ENCODE data around the gene IGF1R. TPM values are rescaled to one million over a fixed set of nuclear protein-coding genes. Genes with fewer than 3 reads are reported as not detected.
A peak's percentile ranks its signal among the peaks of the same experiment; 100 is the strongest.
"Not testable (repeated sequence)": the region's sequence is repeated elsewhere in the genome, so short reads cannot be mapped to it uniquely, and the experiment has no call there.

IGF1R gene
- total RNA-seq, 2 experiments from 2014 or later, result 26.3 to 43.7 TPM

GRCh38 chr15:98955961-98956723, 307.8 kb downstream of the IGF1R start:
- ATAC-seq (no peak), DNase-seq (no peak)
- peaks cover 35% of the 10 kb centered on the region for H3K36me3 Mint-ChIP-seq (ENCODE audit: low read depth)
- POLR2A ChIA-PET, result no interaction called here
- intact Hi-C loops (cut with DNase I, micrococcal nuclease), result loop anchor here in 1 of 2 experiments (10.0 kb wide), 1 partner anchor 99 kb away; no protein-coding TSS in a partner anchor
- H3K27ac Mint-ChIP-seq, result no peak overlapping the region
- H3K4me1 Mint-ChIP-seq, result peaks cover 17% of the 10 kb centered on the region
- no peak overlapping the region for H3K4me3 Mint-ChIP-seq
- H3K27me3 Mint-ChIP-seq, result no peaks in the 10 kb centered on the region
- CTCF ChIA-PET, result no interaction called here
- H3K9me3 Mint-ChIP-seq (ENCODE audit: low read depth), result peaks cover 1% of the 10 kb centered on the region

GRCh38 chr15:98956796-98957553, 308.6 kb downstream of the IGF1R start:
- H3K9me3 Mint-ChIP-seq (ENCODE audit: low read depth), result peaks cover 8% of the 10 kb centered on the region
- H3K4me1 Mint-ChIP-seq, result peaks cover 15% of the 10 kb centered on the region
- ATAC-seq (no peak), DNase-seq (no peak)
- H3K36me3 Mint-ChIP-seq (ENCODE audit: low read depth), result peaks cover 43% of the 10 kb centered on the region
- intact Hi-C loops (cut with DNase I, micrococcal nuclease), result loop anchor here in 1 of 2 experiments (10.0 kb wide), 1 partner anchor 98 kb away; no protein-coding TSS in a partner anchor
- H3K4me3 Mint-ChIP-seq, result no peak overlapping the region
- no peak overlapping the region for H3K27ac Mint-ChIP-seq
- POLR2A ChIA-PET, result no interaction called here
- no peaks in the 10 kb centered on the region for H3K27me3 Mint-ChIP-seq
- CTCF ChIA-PET, result no interaction called here

GRCh38 chr15:98957655-98958054, 309.3 kb downstream of the IGF1R start:
- H3K9me3 Mint-ChIP-seq (ENCODE audit: low read depth), result peaks cover 8% of the 10 kb centered on the region
- ChIA-PET CTCF (no interaction called here), POLR2A (no interaction called here)
- intact Hi-C loops (cut with DNase I, micrococcal nuclease), result loop anchor here in 1 of 2 experiments (10.0 kb wide), 1 partner anchor 97 kb away; no protein-coding TSS in a partner anchor
- H3K4me1 Mint-ChIP-seq, result peaks cover 8% of the 10 kb centered on the region
- no peak overlapping the region for H3K4me3 Mint-ChIP-seq
- no peak for ATAC-seq
- no peak overlapping the region for H3K27ac Mint-ChIP-seq
- DNase-seq, result no peak
- peaks cover 50% of the 10 kb centered on the region for H3K36me3 Mint-ChIP-seq (ENCODE audit: low read depth)
- H3K27me3 Mint-ChIP-seq, result no peaks in the 10 kb centered on the region

- Mint-ChIP-seq H3K9me3 (ENCODE audit: low read depth) (peaks cover 8% of the 10 kb centered on the region), H3K27ac (no peak overlapping the region), H3K4me1 (peaks cover 4% of the 10 kb centered on the region), H3K4me3 (no peak overlapping the region), H3K36me3 (ENCODE audit: low read depth) (peaks cover 51% of the 10 kb centered on the region), H3K27me3 (no peaks in the 10 kb centered on the region)
- no peak for ATAC-seq
- CTCF ChIA-PET, result no interaction called here
- intact Hi-C loops (cut with DNase I, micrococcal nuclease), result loop anchor here in 1 of 2 experiments (10.0 kb wide), 1 partner anchor 97 kb away; no protein-coding TSS in a partner anchor
- POLR2A ChIA-PET, result no interaction called here
- DNase-seq, result no peak
Observed at GRCh38 chr15:98958076-98958475, 309.7 kb downstream of the IGF1R start.

- intact Hi-C loops (cut with DNase I, micrococcal nuclease), result loop anchor here in 1 of 2 experiments (10.0 kb wide), 1 partner anchor 96 kb away; no protein-coding TSS in a partner anchor
- Mint-ChIP-seq H3K4me1 (no peaks in the 10 kb centered on the region), H3K36me3 (ENCODE audit: low read depth) (peaks cover 58% of the 10 kb centered on the region), H3K27me3 (no peaks in the 10 kb centered on the region), H3K27ac (peak overlapping the region; percentile 6), H3K9me3 (ENCODE audit: low read depth) (peaks cover 8% of the 10 kb centered on the region), H3K4me3 (no peak overlapping the region)
- POLR2A ChIA-PET, result no interaction called here
- DNase-seq (no peak), ATAC-seq (no peak)
- CTCF ChIA-PET, result no interaction called here
Observed at GRCh38 chr15:98958918-98959639, 310.7 kb downstream of the IGF1R start.

- Mint-ChIP-seq H3K4me3 (no peak overlapping the region), H3K4me1 (no peaks in the 10 kb centered on the region), H3K9me3 (ENCODE audit: low read depth) (peaks cover 8% of the 10 kb centered on the region), H3K27ac (no peak overlapping the region), H3K36me3 (ENCODE audit: low read depth) (peaks cover 60% of the 10 kb centered on the region), H3K27me3 (no peaks in the 10 kb centered on the region)
- intact Hi-C loops (cut with DNase I, micrococcal nuclease), result loop anchor here in 1 of 2 experiments (10.0 kb wide), 1 partner anchor 95 kb away; no protein-coding TSS in a partner anchor
- DNase-seq (no peak), ATAC-seq (no peak)
- CTCF ChIA-PET, result no interaction called here
- POLR2A ChIA-PET, result no interaction called here
Observed at GRCh38 chr15:98959640-98960007, 311.3 kb downstream of the IGF1R start.

- intact Hi-C loops (cut with DNase I, micrococcal nuclease), result no loop called here
- Mint-ChIP-seq H3K9me3 (ENCODE audit: low read depth) (peaks cover 8% of the 10 kb centered on the region), H3K4me3 (no peak overlapping the region), H3K4me1 (no peaks in the 10 kb centered on the region), H3K27ac (no peak overlapping the region), H3K36me3 (ENCODE audit: low read depth) (peaks cover 60% of the 10 kb centered on the region), H3K27me3 (no peaks in the 10 kb centered on the region)
- ChIA-PET CTCF (no interaction called here), POLR2A (no interaction called here)
- no peak for ATAC-seq
- DNase-seq, result no peak
Observed at GRCh38 chr15:98960555-98961050, 312.3 kb downstream of the IGF1R start.

- no peak for ATAC-seq
- ChIA-PET CTCF (interaction anchor here (0.8 kb wide), 1 partner anchor 36 kb away, joined by 3 read pairs; no protein-coding TSS in a partner anchor), POLR2A (no interaction called here)
- intact Hi-C loops (cut with DNase I, micrococcal nuclease), result no loop called here
- H3K9me3 Mint-ChIP-seq (ENCODE audit: low read depth), result peaks cover 8% of the 10 kb centered on the region
- no peak for DNase-seq
- no peak overlapping the region for H3K27ac Mint-ChIP-seq
- no peaks in the 10 kb centered on the region for H3K27me3 Mint-ChIP-seq
- H3K36me3 Mint-ChIP-seq (ENCODE audit: low read depth), result peaks cover 49% of the 10 kb centered on the region
- no peak overlapping the region for H3K4me3 Mint-ChIP-seq
- no peaks in the 10 kb centered on the region for H3K4me1 Mint-ChIP-seq
Observed at GRCh38 chr15:98963444-98963843, 315.1 kb downstream of the IGF1R start.

GRCh38 chr15:98964466-98965133, 316.3 kb downstream of the IGF1R start:
- Mint-ChIP-seq H3K4me3 (no peak overlapping the region), H3K27ac (no peak overlapping the region), H3K4me1 (no peaks in the 10 kb centered on the region), H3K9me3 (ENCODE audit: low read depth) (peaks cover 8% of the 10 kb centered on the region), H3K27me3 (no peaks in the 10 kb centered on the region), H3K36me3 (ENCODE audit: low read depth) (peaks cover 39% of the 10 kb centered on the region)
- POLR2A ChIA-PET, result no interaction called here
- intact Hi-C loops (cut with DNase I, micrococcal nuclease), result no loop called here
- no peak for DNase-seq
- no peak for ATAC-seq
- CTCF ChIA-PET, result interaction anchor here (0.7 kb wide), 1 partner anchor 93 kb away, joined by 3 read pairs; no protein-coding TSS in a partner anchor

- H3K9me3 Mint-ChIP-seq (ENCODE audit: low read depth); H3K4me1 Mint-ChIP-seq: not testable (repeated sequence)
Observed at GRCh38 chr15:98965134-98965491, 316.8 kb downstream of the IGF1R start.

GRCh38 chr15:98965597-98965996, 317.3 kb downstream of the IGF1R start:
- ChIA-PET POLR2A (no interaction called here), CTCF (interaction anchor here (0.7 kb wide), 3 partner anchors 83 to 792 kb away, joined by 3 to 4 read pairs (median 3); no protein-coding TSS in a partner anchor)
- no peaks in the 10 kb centered on the region for H3K4me1 Mint-ChIP-seq
- intact Hi-C loops (cut with DNase I, micrococcal nuclease), result no loop called here
- H3K36me3 Mint-ChIP-seq (ENCODE audit: low read depth), result peaks cover 30% of the 10 kb centered on the region
- ATAC-seq, result no peak
- H3K9me3 Mint-ChIP-seq (ENCODE audit: low read depth), result peaks cover 8% of the 10 kb centered on the region
- no peak overlapping the region for H3K4me3 Mint-ChIP-seq
- no peak overlapping the region for H3K27ac Mint-ChIP-seq
- DNase-seq, result no peak
- no peaks in the 10 kb centered on the region for H3K27me3 Mint-ChIP-seq

More at GRCh38 chr15:98965134-98965491, 316.8 kb downstream of the IGF1R start:
- H3K4me3 Mint-ChIP-seq; ATAC-seq; DNase-seq; H3K27me3 Mint-ChIP-seq; POLR2A ChIA-PET; intact Hi-C loops (cut with DNase I, micrococcal nuclease); H3K27ac Mint-ChIP-seq: not testable (repeated sequence)
- CTCF ChIA-PET, result interaction anchor here (0.7 kb wide), 1 partner anchor 92 kb away, joined by 3 read pairs; no protein-coding TSS in a partner anchor
- peaks cover 35% of the 10 kb centered on the region for H3K36me3 Mint-ChIP-seq (ENCODE audit: low read depth)

Measured in activated CD4-positive, alpha-beta T cell treated with anti-CD3 and anti-CD28 coated beads for 36 hours (primary cell).